HEK293 (cell line): ENCODE data around the gene FIGLA.

Source experiments
- BCL11B ChIP-seq: fragments of 450-650 bp; formaldehyde crosslinking; IDR thresholded peaks from 2 replicates; pipeline ENCODE4 v1.5.1; 2016; ENCODE audit warnings: low read depth, missing biosample characterization, missing genetic modification characterization
- CTCF ChIP-seq: fragments of 450-650 bp; formaldehyde crosslinking; IDR thresholded peaks from 2 replicates; pipeline ENCODE4 v1.5.1; 2016; ENCODE audit warnings: missing biosample characterization, missing genetic modification characterization
- PRDM4 ChIP-seq: fragments of 450-650 bp; formaldehyde crosslinking; IDR thresholded peaks from 2 replicates; pipeline ENCODE4 v1.5.1; 2017; ENCODE audit warnings: missing biosample characterization, missing genetic modification characterization
- REST ChIP-seq: fragments of 450-650 bp; formaldehyde crosslinking; IDR thresholded peaks from 2 replicates; pipeline ENCODE4 v1.5.1; 2016; ENCODE audit warnings: missing biosample characterization, missing genetic modification characterization
- ZBTB10 ChIP-seq: fragments of 450-650 bp; formaldehyde crosslinking; IDR thresholded peaks from 2 replicates; pipeline ENCODE4 v1.5.1; 2016; ENCODE audit warnings: missing biosample characterization, missing genetic modification characterization
- ZBTB49 ChIP-seq: fragments of 450-650 bp; formaldehyde crosslinking; IDR thresholded peaks from 2 replicates; pipeline ENCODE4 v1.5.1; 2016; ENCODE audit warnings: missing biosample characterization, missing genetic modification characterization, low read depth
- ZBTB6 ChIP-seq: fragments of 450-650 bp; formaldehyde crosslinking; IDR thresholded peaks from 2 replicates; pipeline ENCODE4 v1.5.1; 2017; ENCODE audit warnings: missing biosample characterization, missing genetic modification characterization
- ZBTB7A ChIP-seq: fragments of 450-650 bp; formaldehyde crosslinking; IDR thresholded peaks from 2 replicates; pipeline ENCODE4 v1.5.1; 2016; ENCODE audit warnings: low read depth, missing biosample characterization, missing genetic modification characterization
- ZFP37 ChIP-seq: fragments of 450-650 bp; formaldehyde crosslinking; IDR thresholded peaks from 2 replicates; pipeline ENCODE4 v1.5.1; 2016; ENCODE audit warnings: missing biosample characterization, missing genetic modification characterization
- ZNF121 ChIP-seq: fragments of 450-650 bp; formaldehyde crosslinking; IDR thresholded peaks from 2 replicates; pipeline ENCODE4 v1.5.1; 2016; ENCODE audit warnings: missing biosample characterization, missing genetic modification characterization
- ZNF23 ChIP-seq: fragments of 450-650 bp; formaldehyde crosslinking; IDR thresholded peaks from 2 replicates; pipeline ENCODE4 v1.5.1; 2016; ENCODE audit warnings: missing biosample characterization, missing genetic modification characterization, borderline replicate concordance
- ZNF311 ChIP-seq: fragments of 450-650 bp; formaldehyde crosslinking; IDR thresholded peaks from 2 replicates; pipeline ENCODE4 v1.5.1; 2017; ENCODE audit warnings: missing biosample characterization, missing genetic modification characterization, borderline replicate concordance
- ZNF776 ChIP-seq: fragments of 450-650 bp; formaldehyde crosslinking; IDR thresholded peaks from 2 replicates; pipeline ENCODE4 v1.5.0; 2017; ENCODE audit warnings: missing biosample characterization, missing genetic modification characterization, borderline replicate concordance

GRCh38 chr2:70817284-70817954 lies 27.0 kb upstream of the FIGLA start:
- TF ChIP-seq ZNF776 (tag by site-specific recombination): no peak
- TF ChIP-seq CTCF (tag by site-specific recombination): no peak
- no peak for TF ChIP-seq ZNF23
- no peak for TF ChIP-seq PRDM4 (tag by site-specific recombination)
- TF ChIP-seq ZBTB49 (tag by site-specific recombination): no peak
- no peak for TF ChIP-seq BCL11B
- no peak for TF ChIP-seq ZBTB10 (tag by site-specific recombination)
- no peak for TF ChIP-seq REST (tag by site-specific recombination)
- no peak for TF ChIP-seq ZBTB7A (tag by site-specific recombination)
- TF ChIP-seq ZBTB6: no peak
- TF ChIP-seq ZNF121 (tag by site-specific recombination): no peak
- TF ChIP-seq ZNF311 (tag by site-specific recombination): no peak
- TF ChIP-seq ZFP37 (tag by site-specific recombination): no peak
